Stimulated activated CD4-positive, alpha-beta T cell treated with anti-CD3 and anti-CD28 coated beads, Interleukin-12 subunit alpha, Interleukin-12 subunit beta, amount 100 ng/mL, for 48 hours (primary cell): ENCODE measurements around the gene ZNF771.
"Not testable (repeated sequence)": the region's sequence is repeated elsewhere in the genome, so short reads cannot be mapped to it uniquely, and the experiment has no call there.

Experiments
- DNase-seq, 3 donors: peaks; one replicate each; pipeline ENCODE4 v3.0.0-alpha.2; 2020; ENCODE audit warnings: low read depth in 2 of 3, low spot score in 1 of 3

Gene ZNF771

DNA sequence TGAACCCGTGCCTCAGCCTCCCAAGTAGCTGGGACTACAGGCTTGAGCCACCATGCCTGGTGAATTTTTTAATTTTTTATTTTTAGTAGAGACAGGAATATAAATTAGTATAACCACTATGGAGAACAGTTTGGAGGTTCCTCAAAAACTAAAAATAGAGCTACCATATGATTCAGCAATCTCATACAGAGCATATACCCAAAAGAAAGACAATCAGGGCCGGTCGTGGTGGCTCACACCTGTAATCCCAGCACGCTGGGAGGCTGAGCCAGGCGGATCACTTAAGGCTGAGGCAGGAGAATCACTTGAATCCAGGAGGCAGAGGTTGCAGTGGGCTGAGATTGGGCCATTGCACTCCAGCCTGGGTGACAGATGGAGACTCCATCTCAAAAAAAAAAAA is 54.0 kb downstream of the ZNF771 start:
- not testable (repeated sequence) for DNase-seq

DNA sequence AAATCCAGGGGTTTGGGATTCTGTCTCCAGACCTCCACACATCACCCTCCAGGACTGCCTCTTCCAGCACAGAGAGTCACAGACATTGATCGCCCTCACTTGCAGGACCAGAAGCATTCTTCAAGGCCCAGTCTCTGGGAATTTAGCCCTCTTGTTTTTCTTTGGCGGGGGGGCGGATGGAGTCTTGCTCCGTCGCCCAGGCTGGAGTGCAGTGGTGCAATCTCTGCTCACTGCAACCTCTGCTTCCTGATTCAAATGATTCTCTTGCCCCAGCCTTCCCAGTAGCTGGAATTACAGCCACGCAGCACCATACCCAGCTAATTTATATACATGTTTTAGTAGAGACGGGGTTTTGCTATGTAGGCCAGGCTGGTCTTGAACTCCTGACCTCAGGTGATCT is 56.7 kb downstream of the ZNF771 start:
- no peak for DNase-seq
